ENCODE measurements around the gene ZC3H7A.

The ZC3H7A gene

DNA sequence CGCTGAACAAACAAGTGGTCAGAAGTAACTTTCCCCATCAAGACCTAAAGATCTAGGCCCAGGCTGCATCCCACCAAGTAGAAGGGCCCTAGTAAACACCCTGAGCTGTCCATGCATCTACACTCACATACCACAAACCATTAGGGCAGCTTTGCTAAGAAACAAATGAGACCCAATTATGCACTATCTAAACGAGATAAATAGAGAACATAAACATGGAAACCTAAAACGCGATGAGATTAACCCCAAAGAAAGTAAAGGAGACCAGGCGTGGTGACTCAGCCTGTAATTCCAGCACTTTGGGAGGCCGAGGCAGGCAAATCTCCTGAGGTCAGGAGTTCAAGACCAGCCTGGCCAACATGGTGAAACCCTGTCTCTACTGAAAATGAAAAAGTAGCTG is 60.2 kb downstream of the ZC3H7A start:
- no peak for DNase-seq (ENCODE audit: low spot score)

DNA sequence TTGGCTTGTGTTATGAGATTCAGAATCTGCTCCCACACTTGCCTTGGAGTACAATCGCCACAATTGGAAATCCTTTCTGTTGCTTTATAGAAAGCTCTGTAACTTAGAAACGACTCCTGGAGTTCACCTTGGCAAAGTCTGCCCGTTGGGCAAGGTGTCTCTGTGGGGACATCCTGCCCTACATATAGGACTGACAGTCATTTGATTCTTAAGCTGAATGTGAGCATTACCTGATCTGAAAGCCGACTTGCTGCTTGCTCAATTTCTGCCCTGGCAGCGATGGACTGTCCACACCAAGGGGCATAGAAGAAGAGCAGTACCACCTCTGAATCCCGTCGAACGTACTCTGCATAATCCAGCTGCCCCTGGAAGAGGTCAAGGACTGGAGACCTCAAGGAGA is 61.3 kb downstream of the ZC3H7A start:
- no peak for DNase-seq (ENCODE audit: low spot score)

GRCh38 chr16:11734653-11735043 is 62.4 kb downstream of the ZC3H7A start:
- DNase-seq (ENCODE audit: low spot score) = no peak

DNA sequence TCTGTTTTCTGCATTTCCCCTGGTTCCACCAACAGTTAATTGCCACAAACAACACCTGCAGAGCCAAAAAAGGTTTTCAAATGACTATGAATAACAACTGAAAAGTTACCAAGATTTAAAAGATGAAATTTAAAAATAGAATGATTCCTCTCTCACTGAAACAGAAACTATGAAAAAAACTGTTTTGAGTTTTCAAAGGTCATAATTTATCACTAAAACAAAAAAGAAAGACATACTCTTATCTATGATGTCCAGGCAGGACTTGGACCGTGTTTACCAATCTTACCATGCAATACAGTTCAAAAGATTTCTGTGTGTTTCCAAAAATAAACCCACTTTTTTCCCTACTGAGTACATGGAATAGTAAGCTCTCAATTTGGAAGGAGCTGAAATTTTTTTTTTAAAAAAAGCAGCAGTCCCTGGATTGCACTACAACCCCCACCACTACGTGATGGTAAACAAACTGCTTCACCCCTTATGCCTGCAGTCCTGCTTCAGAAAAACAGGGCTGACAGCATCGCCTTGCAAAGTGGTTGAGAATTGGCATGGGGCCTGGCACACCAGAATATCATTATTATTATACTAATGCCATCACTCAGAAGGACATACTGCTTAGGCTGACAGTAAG is 62.9 kb downstream of the ZC3H7A start:
- DNase-seq (ENCODE audit: low spot score) = no peak

GRCh38 chr16:11731222-11731621 is 65.8 kb downstream of the ZC3H7A start:
- DNase-seq (ENCODE audit: low spot score) = no peak

DNA sequence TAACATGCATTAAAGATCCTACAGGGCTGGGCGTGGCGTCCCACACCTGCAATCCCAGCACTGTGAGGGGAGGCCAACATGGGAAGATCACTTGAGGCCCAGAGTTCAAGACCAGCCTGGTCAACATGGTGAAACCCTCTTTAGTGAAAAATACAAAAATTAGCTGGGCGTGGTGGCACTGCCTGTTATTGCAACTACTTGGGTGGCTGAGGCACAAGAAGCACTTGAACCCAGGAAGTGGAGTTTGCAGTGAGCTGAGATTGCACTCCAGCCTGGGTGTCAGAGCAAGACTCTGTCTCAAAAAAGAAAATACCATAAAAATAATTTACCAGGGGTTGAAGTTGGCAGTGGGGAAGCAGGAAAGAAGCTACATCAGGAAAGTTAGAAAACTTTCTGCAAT is 67.3 kb downstream of the ZC3H7A start:
- DNase-seq (ENCODE audit: low spot score) = no peak

DNA sequence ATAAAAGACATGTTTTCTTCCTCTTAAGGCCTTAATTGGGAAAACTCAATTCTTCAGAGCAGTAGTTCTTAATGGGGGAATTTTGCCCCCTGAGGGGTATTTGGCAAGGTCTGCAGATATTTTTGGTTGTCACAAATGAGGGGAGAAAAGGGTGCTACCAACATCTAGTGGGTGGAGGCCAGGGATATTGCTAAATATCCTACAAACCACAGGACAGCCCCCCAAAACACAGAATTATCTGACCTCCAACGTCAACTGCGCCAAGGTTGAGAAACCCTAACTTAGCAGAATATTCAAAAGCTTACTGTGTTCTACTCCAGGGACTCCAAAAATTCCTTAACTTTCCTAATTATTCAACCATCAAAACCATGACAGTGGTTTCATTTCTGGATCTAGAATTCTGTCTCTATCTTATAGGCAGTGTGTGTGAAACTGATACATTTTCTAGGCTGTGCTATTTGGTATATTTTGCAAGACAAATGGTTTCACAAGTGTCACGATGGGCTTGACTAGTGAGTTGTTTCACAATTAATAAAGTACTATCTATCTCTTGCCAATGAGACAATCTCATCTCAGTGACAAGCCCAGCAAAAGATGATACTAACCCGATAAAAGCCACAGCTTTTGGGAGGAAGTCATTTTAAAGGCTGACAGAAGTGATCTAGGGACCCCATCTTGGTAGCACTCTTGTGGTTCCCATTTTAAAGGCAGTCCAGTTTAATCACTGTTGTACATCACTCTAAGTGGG is 69.1 kb downstream of the ZC3H7A start:
- DNase-seq (ENCODE audit: low spot score) = no peak

GRCh38 chr16:11726008-11726407 is 71.0 kb downstream of the ZC3H7A start:
- DNase-seq (ENCODE audit: low spot score) = no peak

GRCh38 chr16:11725457-11725856 is 71.6 kb downstream of the ZC3H7A start:
- DNase-seq (ENCODE audit: low spot score) = no peak

- DNase-seq (ENCODE audit: low spot score) = no peak
These were observed 74.6 kb downstream of the ZC3H7A start for GRCh38 chr16:11722468-11722808.

- DNase-seq (ENCODE audit: low spot score) = no peak
These were observed 75.1 kb downstream of the ZC3H7A start for GRCh38 chr16:11721781-11722467.

DNA sequence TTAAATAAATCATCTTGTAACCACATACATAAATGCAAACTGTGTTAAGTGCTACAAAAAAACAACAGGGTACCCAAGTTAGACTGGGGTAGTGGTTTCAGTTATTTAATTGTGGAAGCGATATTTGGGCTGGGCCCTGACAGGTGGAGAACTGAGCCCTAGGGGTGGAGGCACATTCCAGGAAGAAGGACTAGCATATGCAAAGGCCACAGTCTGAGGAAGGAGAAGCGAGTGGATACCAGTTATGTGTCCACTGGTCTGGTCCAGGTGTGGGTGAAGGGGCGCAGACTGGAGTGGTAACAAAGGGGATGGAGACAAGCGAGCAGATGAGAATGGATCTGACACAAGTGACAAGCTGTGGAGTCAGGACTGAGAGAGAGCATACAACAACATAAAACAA is 77.3 kb downstream of the ZC3H7A start:
- no peak for DNase-seq (ENCODE audit: low spot score)

GRCh38 chr16:11719171-11719570 is 77.9 kb downstream of the ZC3H7A start:
- DNase-seq (ENCODE audit: low spot score) = no peak

- no peak for DNase-seq (ENCODE audit: low spot score)
These were observed 79.2 kb downstream of the ZC3H7A start for GRCh38 chr16:11717811-11718210.

GRCh38 chr16:11716336-11716735 is 80.7 kb downstream of the ZC3H7A start:
- DNase-seq (ENCODE audit: low spot score) = no peak

- no peak for DNase-seq (ENCODE audit: low spot score)
These were observed 81.7 kb downstream of the ZC3H7A start for GRCh38 chr16:11715246-11715947.

- no peak for DNase-seq (ENCODE audit: low spot score)
These were observed 84.9 kb downstream of the ZC3H7A start for GRCh38 chr16:11712122-11712521.

GRCh38 chr16:11711662-11712061 is 85.4 kb downstream of the ZC3H7A start:
- no peak for DNase-seq (ENCODE audit: low spot score)

GRCh38 chr16:11708421-11708820 is 88.6 kb downstream of the ZC3H7A start:
- DNase-seq (ENCODE audit: low spot score) = no peak

- DNase-seq (ENCODE audit: low spot score) = no peak
These were observed 89.3 kb downstream of the ZC3H7A start for GRCh38 chr16:11707679-11708197.

- no peak for DNase-seq (ENCODE audit: low spot score)
These were observed 90.8 kb downstream of the ZC3H7A start for GRCh38 chr16:11706180-11706742.

GRCh38 chr16:11705311-11706025 is 91.6 kb downstream of the ZC3H7A start:
- no peak for DNase-seq (ENCODE audit: low spot score)

Data from D341Med (cell line).